Measurements from ENCODE around the gene ATP5PO. TPM values are rescaled to one million over a fixed set of nuclear protein-coding genes. Genes with fewer than 3 reads are reported as not detected.

Gene ATP5PO
- total and polyA plus RNA-seq, 4 donors = 72.8 to 200 (median 131) TPM

DNA sequence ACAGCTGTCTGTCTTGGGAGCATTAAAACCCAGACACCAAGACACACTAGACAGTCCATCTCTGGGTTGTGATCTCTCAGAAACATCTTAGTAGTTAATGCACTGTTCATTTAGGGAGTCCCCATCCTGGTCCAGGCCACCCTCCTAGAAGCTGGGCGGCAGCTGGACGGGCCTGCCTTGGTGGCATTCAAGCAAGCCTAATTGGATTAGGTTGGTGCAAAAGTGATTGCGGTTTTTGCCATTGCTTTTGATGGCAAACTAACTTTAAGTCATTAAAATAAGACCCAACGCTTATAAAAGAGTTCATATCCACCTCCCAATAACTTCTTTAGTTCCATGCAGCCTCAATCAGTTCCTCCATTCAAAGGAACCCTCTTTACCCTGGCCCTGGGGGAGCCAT lies 21.7 kb downstream of the ATP5PO start:
- H3K4me1 ChIP-seq (ENCODE audit: control insufficient read depth in 4 of 4, insufficient read depth in 4 of 4, low read length in 3 of 4) = peaks cover 1 to 12% (median 6%) of the 10 kb centered on the region in 4 donors
- no peak overlapping the region for H3K9ac ChIP-seq (ENCODE audit: low read depth in 1 of 2, low read length in 2 of 2)
- no peaks in the 10 kb centered on the region for H3K27me3 ChIP-seq (ENCODE audit: control insufficient read depth in 4 of 4, insufficient read depth in 4 of 4, low read length in 3 of 4)
- no peak for DNase-seq (ENCODE audit: low spot score)
- TF ChIP-seq SP1 (IDR thresholded peaks at IDR 0.05) = no peak
- no peak for TF ChIP-seq FOXA1 (IDR thresholded peaks at IDR 0.05)
- TF ChIP-seq, protein P1, sequence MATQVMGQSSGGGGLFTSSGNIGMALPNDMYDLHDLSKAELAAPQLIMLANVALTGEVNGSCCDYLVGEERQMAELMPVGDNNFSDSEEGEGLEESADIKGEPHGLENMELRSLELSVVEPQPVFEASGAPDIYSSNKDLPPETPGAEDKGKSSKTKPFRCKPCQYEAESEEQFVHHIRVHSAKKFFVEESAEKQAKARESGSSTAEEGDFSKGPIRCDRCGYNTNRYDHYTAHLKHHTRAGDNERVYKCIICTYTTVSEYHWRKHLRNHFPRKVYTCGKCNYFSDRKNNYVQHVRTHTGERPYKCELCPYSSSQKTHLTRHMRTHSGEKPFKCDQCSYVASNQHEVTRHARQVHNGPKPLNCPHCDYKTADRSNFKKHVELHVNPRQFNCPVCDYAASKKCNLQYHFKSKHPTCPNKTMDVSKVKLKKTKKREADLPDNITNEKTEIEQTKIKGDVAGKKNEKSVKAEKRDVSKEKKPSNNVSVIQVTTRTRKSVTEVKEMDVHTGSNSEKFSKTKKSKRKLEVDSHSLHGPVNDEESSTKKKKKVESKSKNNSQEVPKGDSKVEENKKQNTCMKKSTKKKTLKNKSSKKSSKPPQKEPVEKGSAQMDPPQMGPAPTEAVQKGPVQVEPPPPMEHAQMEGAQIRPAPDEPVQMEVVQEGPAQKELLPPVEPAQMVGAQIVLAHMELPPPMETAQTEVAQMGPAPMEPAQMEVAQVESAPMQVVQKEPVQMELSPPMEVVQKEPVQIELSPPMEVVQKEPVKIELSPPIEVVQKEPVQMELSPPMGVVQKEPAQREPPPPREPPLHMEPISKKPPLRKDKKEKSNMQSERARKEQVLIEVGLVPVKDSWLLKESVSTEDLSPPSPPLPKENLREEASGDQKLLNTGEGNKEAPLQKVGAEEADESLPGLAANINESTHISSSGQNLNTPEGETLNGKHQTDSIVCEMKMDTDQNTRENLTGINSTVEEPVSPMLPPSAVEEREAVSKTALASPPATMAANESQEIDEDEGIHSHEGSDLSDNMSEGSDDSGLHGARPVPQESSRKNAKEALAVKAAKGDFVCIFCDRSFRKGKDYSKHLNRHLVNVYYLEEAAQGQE (IDR thresholded peaks at IDR 0.05) = no peak
- no peak for TF ChIP-seq JUND (IDR thresholded peaks at IDR 0.05)
- TF ChIP-seq TAF1 (conservative IDR thresholded peaks at IDR 0.05) = no peak
- no peak for TF ChIP-seq EGR1 (IDR thresholded peaks at IDR 0.05; ENCODE audit: low read depth in 2 of 2)
- TF ChIP-seq FOXA2 (IDR thresholded peaks at IDR 0.05) = no peak
- TF ChIP-seq NR2F2 (IDR thresholded peaks at IDR 0.05) = no peak
- no peak overlapping the region for H3K4me3 ChIP-seq (ENCODE audit: low read depth in 1 of 3, low read length in 3 of 3)
- H3K27ac ChIP-seq (ENCODE audit: low read depth in 1 of 2, low read length in 2 of 2) = no peak overlapping the region
- no peaks in the 10 kb centered on the region for H3K9me3 ChIP-seq (ENCODE audit: control insufficient read depth in 4 of 4, low read length in 3 of 4)
- WGBS = 94% methylated on average over 4 of the region's 4 CpGs
- no peaks in the 10 kb centered on the region for H3K36me3 ChIP-seq (ENCODE audit: control insufficient read depth in 4 of 4, insufficient read depth in 3 of 4, low read depth in 1 of 4, low read length in 3 of 4)

DNA sequence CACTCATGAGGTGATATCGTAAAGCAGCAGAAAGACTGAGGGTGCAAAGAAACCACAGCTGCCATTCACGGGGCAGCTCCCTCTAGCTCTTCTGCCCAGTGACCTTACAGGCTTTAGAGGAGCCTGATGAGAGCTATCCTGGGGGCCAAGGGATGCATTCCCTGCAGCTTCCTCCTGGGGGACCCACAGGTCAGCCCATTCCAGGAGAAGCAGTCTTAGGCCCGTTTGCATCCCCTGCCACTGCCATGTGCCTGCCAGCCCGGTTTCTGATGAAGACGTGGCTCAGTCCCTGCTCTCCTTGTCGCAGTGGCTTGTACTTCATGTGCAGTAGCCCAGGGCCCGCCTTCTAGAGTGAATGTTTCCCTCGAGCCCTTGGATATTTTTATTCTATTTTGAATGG lies 22.8 kb downstream of the ATP5PO start:
- Histone ChIP-seq H3K4me1 (ENCODE audit: control insufficient read depth in 4 of 4, insufficient read depth in 4 of 4, low read length in 3 of 4) (peaks cover 1 to 12% (median 6%) of the 10 kb centered on the region in 4 donors), H3K4me3 (ENCODE audit: low read depth in 1 of 3, low read length in 3 of 3) (no peak overlapping the region), H3K27ac (ENCODE audit: low read depth in 1 of 2, low read length in 2 of 2) (no peak overlapping the region), H3K27me3 (ENCODE audit: control insufficient read depth in 4 of 4, insufficient read depth in 4 of 4, low read length in 3 of 4) (no peaks in the 10 kb centered on the region), H3K9me3 (ENCODE audit: control insufficient read depth in 4 of 4, low read length in 3 of 4) (no peaks in the 10 kb centered on the region), H3K9ac (ENCODE audit: low read depth in 1 of 2, low read length in 2 of 2) (no peak overlapping the region), H3K36me3 (ENCODE audit: control insufficient read depth in 4 of 4, insufficient read depth in 3 of 4, low read depth in 1 of 4, low read length in 3 of 4) (no peaks in the 10 kb centered on the region)
- no peak for DNase-seq (ENCODE audit: low spot score)
- 93% methylated on average over 8 of the region's 8 CpGs for WGBS
- TF ChIP-seq NR2F2 (IDR thresholded peaks at IDR 0.05) (no peak), HNF4A (conservative IDR thresholded peaks at IDR 0.05) (no peak), FOXA1 (IDR thresholded peaks at IDR 0.05) (no peak), JUND (IDR thresholded peaks at IDR 0.05) (no peak), TAF1 (conservative IDR thresholded peaks at IDR 0.05) (no peak), RAD21 (IDR thresholded peaks at IDR 0.05) (no peak), MAX (IDR thresholded peaks at IDR 0.05) (no peak), FOXA2 (IDR thresholded peaks at IDR 0.05) (no peak), SP1 (IDR thresholded peaks at IDR 0.05) (no peak), HNF4G (IDR thresholded peaks at IDR 0.05) (no peak), ZBTB33 (IDR thresholded peaks at IDR 0.05) (no peak), YY1 (IDR thresholded peaks at IDR 0.05) (no peak)
- TF ChIP-seq, protein P1 (IDR thresholded peaks at IDR 0.05) = no peak
- TF ChIP-seq, protein P2, sequence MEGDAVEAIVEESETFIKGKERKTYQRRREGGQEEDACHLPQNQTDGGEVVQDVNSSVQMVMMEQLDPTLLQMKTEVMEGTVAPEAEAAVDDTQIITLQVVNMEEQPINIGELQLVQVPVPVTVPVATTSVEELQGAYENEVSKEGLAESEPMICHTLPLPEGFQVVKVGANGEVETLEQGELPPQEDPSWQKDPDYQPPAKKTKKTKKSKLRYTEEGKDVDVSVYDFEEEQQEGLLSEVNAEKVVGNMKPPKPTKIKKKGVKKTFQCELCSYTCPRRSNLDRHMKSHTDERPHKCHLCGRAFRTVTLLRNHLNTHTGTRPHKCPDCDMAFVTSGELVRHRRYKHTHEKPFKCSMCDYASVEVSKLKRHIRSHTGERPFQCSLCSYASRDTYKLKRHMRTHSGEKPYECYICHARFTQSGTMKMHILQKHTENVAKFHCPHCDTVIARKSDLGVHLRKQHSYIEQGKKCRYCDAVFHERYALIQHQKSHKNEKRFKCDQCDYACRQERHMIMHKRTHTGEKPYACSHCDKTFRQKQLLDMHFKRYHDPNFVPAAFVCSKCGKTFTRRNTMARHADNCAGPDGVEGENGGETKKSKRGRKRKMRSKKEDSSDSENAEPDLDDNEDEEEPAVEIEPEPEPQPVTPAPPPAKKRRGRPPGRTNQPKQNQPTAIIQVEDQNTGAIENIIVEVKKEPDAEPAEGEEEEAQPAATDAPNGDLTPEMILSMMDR (IDR thresholded peaks at IDR 0.05; ENCODE audit: low read depth, low read length, missing input control) = no peak

All from liver (tissue), 9 donors.